ENCODE results near the gene FAM229A.

FAM229A gene

DNA sequence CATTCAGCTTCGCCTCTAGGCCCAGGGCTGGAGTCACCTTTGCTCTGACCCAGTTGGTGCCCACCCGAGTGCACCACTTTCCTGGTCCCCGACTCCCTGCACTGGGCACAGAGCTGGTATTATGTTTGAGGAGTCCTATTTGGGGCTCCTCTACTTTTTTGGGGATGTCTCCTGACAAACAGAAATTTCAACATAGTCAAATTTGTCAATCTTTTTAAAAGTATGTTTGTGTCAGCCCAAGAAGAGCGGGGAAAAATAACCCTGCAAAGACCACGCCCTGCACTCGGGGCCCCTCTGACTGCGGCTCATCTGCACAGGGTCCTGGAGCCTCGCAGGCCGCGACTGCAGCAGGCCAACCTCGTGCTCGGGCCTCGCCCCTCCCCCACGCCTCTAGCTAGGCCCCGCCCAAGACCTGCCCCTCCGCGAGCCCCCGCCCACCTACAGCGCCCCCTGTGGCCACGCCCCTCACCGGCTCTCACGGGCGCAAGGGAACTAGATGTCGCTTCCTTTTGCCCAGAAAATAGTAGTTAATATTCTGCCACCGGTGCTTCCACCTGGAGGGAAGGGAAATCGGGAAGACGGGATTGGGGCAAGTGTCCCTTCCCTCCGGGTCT, 11.4 kb downstream of the FAM229A start:
- no peak for DNase-seq (ENCODE audit: low read depth, low spot score)

DNA sequence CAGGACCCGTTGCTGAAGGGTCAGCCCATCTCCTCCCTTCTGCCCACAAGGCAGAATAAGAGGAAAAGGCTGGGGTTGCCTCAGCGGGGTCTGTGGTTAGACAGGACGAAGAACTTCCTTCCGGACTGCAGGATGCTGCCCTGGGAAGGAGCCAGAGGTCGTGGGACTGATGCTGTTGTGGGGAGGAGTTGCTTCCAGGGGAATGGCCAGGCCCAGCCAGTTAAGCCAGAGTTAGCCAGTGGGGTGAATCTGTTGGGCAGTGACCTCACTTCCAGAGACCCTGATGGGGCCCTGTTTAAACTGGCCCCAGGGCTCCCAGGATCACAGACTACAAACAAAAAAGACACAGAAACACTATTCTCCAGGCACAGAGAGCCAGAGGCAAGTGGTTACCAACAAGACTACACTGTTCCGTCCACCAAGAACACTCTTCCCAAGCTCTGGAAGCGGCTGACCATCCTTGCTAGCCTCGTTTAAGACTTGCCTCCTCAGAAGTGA, 13.0 kb downstream of the FAM229A start:
- DNase-seq (ENCODE audit: low read depth, low spot score), result no peak

DNA sequence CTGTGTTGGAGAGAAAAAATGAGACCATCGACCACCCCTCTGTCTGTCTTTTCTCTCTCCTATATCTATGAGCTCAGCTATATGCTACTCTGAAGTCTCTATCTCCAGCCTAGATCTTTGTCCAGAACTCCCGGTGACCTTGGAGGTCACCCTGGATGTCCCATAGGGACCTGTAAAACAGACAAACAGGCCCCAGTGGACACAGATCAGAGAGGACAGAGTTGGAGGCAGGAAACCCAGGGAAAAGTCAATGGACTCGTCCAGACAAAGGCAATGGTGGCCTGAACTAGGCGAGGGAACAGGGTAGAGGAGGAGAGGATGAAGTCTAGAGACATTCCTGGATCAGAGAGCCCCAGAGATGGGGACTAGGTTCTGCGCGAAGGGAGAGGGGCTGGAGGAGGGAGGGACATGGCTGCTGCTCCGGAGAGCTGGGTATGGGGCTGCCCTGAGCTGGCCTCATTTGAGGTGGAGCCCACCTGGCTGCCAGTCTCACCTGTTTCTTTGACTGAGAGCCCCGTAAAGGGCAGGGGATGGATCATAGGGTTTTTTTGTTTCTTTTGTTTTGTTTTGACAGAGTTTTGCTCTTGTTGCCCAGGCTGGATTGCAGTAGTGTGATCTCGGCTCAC, 15.6 kb downstream of the FAM229A start:
- DNase-seq (ENCODE audit: low read depth, low spot score), result no peak

DNA sequence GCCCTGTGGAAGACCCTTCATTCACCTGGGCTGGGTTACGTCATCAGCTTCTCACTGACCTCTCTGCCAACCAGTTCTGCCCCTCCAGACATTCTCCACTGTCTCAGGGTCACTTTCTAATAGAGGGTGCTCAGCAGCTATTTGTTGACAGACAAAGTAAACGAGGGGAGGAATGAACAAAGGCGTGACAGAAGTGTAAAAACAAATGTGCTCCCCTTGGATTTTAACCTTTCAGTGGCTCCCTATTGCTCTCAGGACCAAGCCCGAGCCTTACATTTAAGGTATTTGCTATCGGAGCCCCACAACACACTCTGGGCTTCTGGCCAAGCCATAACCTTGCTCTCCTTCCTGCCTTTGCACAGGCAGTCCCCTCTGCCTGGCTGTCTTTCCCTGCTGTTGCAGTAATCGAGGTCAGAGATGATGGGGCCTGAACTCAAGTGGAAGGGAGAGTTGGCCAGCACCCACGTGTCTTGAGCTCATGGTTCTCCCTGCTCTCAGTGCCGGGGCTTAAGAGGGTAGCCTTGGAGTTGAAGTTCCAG, 16.9 kb downstream of the FAM229A start:
- DNase-seq (ENCODE audit: low read depth, low spot score), result peak; percentile 65

DNA sequence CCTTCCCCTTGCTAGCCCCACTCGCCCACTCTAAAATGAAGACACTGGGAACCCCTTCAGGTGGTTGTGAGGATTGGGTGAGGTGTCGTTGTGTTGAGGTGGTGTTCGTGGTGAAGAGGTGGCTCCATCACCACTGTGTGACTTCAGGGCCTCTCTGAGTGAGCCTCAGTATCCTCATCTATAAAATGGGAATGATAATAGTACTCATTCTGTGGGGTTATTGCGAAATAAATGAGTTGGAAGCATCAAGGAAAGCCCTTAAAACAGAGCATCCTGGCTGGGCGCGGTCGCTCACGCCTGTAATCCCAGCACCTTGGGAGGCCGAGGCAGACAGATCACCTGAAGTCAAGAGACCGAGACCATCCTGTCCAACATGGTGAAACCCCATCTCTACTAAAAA, 19.6 kb downstream of the FAM229A start:
- no peak for DNase-seq (ENCODE audit: low read depth, low spot score)

DNA sequence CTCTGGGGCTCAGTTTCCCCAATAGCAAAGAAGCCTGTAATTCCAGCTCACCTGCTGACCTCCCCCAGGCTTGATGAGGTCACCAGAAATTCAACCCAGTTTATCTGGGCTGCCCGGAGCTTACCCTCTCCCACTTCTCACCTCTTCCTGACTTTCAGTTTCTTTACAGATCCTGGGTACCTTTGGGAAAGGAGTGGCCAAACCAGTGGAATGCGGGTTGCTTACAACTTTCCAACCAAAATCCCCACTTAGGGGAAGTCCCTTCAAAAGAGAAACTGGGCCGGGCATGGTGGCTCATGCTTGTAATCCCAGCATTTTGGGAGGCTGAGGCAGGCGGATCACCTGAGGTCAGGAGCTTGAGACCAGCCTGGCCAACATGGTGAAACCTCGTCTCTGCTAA, 20.3 kb downstream of the FAM229A start:
- no peak for DNase-seq (ENCODE audit: low read depth, low spot score)

DNA sequence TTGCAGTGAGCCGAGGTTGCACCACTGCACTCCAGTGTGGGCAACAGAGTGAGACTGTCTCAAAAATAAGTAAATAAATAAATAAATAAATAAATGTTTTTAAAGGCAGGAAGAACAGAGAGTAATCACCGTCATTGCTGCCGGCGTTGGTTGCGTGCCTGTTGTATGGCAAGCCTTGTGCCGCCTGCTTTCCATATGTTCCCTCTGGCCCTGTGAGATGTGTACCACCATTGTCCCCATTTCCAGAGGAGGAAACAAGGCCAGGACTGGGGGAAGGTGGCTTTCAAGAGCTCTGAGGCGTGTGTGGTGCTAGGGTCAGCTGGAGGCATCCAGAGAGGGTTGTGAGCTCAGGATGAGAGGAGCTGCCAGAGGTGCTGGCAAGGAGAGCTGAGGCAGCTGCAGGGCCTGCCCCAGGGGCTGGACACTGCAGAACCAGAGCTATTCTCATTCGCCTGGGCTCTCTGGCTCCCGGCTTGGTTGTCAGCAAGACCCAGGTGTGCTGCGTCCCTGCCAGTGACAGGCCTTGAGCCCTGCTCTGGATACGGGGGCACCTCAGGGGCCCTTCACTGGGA, 21.0 kb downstream of the FAM229A start:
- DNase-seq (ENCODE audit: low read depth, low spot score), result no peak

DNA sequence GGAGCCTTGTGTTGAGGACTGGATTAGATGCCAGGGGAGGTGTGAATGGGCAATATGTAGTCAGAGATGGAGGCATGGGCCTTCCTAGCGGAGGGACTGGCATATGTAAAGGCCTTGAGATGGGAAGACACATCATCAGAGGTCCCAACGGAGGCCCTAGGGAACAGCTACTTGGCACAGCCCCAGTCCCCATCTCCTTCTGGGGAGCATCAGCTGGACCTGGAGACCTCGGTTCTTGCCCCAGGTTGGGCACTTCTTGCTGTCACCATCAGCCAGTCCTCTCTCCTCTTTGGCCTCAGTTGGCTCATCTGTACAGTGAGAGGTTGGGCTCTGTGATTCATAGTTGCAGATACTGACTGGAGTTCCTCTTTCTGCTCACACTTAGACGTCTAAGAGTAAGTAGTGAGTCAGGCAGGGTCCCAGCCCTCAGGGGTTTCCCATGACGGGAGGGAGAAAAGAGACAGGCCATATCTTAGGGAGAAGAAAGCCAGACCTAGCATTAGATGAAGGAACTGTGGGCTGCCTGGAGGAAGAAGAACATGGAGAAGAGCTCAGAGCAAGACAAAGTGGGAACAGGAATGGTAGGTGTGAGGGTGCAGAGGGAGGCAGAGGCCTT, 22.8 kb downstream of the FAM229A start:
- no peak for DNase-seq (ENCODE audit: low read depth, low spot score)

DNA sequence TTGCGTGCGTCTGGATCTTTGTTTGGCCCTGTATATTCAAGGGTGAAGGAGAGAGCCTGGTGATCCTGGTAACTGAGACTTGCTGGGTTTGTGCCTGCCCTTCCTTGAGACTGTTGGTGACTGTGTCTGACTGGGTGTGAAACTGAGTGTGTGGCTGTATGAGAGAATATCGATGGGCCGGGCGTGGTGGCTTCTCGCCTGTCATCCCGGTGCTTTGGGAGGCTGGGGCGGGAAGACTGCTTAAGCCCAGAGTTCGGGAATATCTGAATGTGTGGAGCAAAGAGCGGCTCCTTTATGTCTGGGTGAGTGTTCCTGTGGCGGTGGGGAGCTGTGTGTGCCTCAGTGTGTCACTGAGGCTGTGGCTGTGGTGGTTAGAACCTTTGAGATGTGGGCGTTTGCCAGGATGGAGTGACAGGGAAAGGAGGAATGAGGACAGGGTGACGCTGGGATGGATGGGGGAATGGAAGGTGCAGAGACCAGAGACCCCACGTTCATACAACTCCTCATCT, 23.6 kb downstream of the FAM229A start:
- DNase-seq (ENCODE audit: low read depth, low spot score), result peak; percentile 48

DNA sequence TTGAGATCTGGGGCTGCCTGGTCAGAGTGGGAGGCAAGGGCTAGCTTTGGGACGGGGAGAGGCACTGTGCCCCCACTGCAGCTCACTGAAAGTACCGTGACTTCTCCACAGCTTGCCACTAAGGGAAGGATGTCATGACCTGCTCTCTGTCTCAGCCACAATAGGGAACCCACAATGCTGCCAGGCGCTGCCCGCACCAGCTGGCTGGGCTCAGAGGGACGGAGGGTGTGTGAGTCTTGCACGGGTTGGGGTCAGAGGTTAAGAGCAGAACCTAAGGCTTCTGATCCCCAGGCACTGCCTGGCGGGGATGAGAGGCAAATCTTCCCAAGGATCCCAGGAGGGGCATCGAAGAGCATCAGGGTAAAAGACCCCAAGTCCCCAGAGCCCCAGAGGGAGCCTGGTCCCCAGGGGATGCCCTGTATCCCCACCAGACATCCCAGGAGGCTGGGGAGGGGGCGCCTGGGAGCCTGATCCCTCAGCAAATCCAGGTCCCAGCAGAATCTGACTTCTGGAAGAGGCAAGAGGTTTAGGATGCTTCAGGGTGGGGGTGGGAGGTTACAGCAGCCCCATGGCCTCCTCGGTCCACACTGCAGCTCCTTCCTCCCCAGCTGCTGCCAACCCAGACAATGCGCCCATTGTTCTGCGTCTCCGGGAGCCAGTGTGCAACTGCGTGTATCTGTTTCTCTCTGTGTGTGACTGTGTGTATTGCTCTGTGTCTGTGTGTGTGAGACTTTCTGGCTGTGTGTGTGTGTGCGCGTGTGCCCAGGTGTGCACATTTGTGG, 24.2 kb downstream of the FAM229A start:
- DNase-seq (ENCODE audit: low read depth, low spot score), result peak; percentile 68

DNA sequence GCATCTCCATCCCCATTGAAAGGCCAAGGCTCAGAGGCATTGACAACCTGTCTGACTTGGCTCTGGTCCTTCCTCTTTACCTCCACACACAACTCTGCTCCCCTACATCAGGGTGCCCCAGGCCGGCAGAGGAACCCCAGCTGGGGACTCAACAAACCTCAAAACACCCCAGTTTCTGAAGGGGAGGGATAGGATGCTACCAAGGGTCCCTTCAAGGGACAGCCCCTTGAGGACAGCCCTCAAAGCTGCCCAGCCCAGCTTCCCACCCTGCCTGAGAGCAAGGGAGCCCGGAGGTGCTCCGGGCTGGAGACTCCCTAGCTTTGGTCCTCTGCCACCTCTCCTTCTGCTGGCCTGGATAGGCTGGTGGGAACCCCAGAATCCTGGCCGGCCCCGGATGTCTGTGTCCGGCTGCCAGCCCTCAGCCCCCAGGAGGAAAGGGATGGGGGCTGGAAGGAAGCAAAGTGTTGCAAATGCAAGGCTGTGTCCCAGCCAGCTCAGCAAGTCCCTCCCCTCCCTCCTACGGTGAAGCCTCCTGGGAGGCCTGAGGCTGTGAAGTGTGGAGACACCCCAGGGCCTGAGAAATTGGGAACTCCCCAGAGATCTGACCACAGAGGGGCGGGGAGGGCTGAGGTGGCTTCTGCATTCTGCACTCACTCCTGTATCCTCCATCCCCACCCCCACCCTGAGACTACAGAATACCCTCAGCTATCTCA, 25.2 kb downstream of the FAM229A start:
- DNase-seq (ENCODE audit: low read depth, low spot score), result peak; percentile 58

DNA sequence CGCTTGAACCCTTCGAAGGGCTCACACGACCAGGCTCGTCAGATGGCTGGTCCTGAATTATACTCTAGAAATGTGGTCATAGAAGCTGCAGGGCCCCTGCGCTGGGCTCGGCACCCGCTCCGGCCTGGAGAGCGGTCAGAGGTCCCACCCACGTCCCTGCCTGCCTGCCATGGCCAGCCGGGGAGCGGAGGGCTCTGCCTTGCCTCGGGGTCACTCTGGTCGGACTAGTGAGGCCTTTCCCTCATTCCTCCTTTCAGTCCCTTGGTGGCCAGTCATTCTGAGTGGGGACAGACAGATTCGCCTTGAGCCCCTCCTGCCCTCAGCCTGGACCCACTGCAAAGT, 25.7 kb downstream of the FAM229A start:
- no peak for DNase-seq (ENCODE audit: low read depth, low spot score)

DNA sequence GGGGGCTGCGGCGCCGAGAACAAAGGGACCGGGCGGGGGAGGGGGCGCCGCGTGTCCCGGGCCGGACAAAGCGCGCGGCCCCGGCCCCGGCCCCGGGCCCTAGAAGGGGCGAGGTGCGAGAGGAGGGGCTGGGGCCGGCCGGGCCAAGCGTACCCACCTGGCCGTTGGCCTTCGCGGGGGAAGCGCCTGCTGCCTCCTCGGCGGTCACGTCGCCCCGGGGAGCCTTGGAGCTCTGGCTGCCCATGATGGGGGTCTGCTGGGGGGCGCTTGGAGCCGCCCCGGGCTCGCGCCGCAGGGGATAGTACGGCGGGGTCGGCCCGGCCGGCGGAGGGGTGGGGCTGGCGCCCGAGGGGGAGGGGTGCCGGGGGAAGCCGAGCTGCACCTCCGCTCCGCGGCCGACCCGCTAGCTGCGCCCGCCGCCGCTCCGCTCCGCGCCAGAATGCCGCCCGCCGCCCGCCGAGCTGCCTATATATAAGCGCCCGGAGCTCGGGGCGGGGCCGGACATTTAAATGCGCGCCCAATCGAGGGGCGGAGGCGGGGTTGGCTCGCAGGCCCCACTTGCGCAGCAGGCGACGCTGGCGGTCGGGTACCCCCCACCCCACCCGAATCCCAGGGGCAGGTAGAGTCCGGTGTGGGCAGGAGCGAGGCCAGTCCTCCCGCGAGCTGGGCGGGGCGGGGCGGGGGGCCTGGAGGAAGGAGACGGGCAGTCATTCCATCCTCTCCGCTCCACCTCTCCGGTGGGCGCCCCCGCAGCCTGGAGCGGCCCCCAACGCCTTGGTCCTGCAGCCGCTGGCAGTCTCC, 26.3 kb downstream of the FAM229A start, which contains the start of gene MARCKSL1:
MARCKSL1 (minus strand) TSS at position 444 of the 801 bp plus-strand sequence; CDS start at position 244, 200 bp downstream.
- DNase-seq (ENCODE audit: low read depth, low spot score), result peak; percentile 91

DNA sequence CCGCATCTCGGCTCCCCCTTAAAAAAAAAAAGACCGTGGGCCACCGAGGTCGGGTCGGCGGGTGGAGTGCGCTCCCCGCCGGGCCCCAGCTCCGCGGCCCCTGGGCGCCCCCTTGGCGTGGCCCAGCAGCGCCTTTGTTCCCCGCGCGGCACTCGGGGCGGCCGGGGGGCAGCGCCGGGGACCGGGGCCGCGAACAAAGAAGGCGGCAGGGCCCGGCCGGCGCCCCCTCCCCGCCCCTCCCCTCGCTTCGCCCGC, 26.8 kb downstream of the FAM229A start:
- DNase-seq (ENCODE audit: low read depth, low spot score), result no peak

DNA sequence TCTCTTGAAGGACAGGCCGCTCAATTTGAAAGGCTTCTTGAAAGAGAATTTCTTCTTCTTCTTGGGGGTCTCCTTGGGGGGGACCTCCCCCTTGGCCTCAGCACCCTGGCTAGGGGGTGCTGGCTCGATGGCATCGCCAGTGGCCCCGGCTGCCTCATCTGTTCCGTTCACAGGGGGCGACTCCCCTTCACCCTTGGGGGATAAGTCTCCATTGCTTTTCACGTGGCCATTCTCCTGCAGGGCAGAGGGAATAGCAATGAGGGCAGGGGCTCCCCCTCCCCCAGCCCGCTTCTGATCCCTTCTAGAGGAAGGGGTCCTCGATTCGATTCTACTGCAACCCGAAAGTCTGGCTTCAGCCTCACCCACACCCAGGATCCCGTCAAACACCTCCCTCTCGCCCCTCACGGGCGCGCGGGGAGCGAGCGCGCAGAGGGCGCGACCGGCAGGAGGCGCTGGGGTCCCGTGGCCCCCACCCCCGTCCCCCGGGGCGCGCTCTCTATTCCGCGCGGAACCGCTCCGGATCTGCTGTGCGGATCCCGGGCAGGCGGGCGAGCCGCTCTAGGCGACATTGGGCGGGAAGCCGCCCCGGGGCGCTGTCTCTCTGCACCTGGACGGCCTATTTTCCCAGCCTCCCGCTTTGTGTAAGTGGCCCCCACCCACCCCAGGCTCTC, 27.3 kb downstream of the FAM229A start:
- peak; percentile 81 for DNase-seq (ENCODE audit: low read depth, low spot score)

DNA sequence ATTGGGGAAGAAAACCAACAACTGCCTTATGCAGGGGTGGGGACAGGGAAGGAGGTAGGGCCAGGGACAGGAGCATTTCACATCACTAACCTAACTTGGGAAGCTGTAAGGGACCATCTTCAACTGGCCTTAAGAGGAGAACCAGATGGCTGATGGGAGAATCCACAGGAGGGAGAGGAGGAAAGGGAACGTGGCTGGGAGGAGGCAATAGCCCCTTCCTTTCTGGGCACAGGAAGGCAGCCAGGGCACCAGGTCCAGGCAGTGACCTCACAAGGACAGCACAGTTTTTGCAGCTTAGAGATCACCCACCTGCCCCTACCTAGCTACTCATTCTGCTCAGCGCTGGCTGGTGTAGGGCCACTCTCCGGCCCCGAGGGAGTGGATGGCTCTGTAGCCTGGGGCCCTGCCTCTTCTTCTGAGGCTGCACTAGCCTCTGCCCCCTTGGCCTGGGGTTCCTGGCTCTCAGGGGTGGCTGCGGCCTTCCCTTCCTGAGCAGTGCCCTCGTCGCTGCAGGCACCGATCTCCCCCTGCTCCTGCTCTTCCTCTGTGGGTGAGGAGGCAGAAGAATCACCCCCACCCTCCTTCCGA, 27.9 kb downstream of the FAM229A start:
- no peak for DNase-seq (ENCODE audit: low read depth, low spot score)

DNA sequence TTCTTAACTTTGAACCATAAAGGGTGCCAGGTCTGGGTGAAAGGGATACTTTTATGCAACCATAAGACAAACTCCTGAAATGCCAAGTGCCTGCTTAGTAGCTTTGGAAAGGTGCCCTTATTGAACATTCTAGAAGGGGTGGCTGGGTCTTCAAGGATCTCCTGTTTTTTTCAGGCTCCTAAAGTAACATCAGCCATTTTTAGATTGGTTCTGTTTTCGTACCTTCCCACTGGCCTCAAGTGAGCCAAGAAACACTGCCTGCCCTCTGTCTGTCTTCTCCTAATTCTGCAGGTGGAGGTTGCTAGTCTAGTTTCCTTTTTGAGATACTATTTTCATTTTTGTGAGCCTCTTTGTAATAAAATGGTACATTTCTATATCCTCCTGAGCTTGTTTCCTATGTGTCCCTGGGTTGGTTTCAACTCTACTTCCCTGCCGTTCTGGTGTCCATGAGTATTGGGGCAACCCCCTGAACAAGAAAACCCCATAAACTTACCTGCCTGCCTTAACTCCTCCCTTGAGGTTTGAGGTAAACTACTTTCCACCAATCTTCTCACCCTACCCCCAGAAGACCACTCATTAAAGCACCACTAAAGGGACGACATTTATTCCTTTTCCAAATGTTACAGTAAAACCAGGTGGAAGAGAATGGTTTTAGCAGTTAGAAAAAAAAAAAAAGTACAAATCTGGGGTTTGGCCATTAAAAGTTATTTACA, 28.9 kb downstream of the FAM229A start:
- DNase-seq (ENCODE audit: low read depth, low spot score), result no peak

DNA sequence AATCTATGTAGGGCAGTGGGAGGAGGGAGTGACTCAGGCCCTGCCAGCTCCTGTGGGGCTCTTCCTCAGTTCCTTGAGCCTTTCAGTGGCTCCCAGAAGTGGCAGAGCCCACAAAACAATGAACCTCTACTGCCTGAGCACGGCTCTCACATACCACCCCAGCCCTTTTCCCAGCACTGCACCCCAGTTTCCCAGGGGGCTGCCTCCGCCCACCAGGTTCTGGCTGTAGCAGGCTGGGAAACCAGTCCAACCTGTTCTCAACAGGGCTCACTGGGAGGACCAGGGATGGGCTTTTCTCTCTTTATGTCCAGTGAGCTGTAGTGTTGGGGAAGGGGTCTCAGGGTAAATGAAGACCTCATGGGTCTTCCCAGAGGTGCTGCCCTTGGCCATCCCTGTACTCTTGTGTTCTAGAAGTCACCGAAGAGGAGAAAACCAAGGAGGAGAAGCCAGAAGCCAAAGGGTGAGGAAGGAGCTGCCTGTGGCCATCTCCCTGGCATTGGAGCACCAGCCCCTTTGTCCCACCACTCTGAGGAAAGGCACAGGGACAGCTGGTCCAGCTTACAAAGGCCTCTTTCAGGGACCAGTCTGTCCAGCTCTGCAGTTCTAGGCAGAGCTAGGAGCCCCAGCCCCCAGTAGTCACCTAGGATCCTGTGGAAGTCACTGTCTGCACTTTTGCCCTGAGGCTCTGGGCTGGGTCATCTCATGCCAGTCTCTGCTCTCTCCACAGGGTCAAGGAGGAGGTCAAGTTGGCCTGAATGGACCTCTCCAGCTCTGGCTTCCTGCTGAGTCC, 29.8 kb downstream of the FAM229A start:
- DNase-seq (ENCODE audit: low read depth, low spot score), result no peak

Measured in astrocyte of the hippocampus (primary cell).